ENCODE data around the gene TRAPPC1.
"Not testable (repeated sequence)": the region's sequence is repeated elsewhere in the genome, so short reads cannot be mapped to it uniquely, and the experiment has no call there.

The TRAPPC1 gene

GRCh38 chr17:7969433-7969832, 37.7 kb upstream of the TRAPPC1 start:
- in situ Hi-C loops (cut with MboI; ENCODE audit: low pct_unique_long_range_greater_than_20kb, low sequenced_read_pairs, unreplicated experiment), result no loop called here
- no peak for DNase-seq (ENCODE audit: low spot score)
- TF ChIP-seq, protein P1, sequence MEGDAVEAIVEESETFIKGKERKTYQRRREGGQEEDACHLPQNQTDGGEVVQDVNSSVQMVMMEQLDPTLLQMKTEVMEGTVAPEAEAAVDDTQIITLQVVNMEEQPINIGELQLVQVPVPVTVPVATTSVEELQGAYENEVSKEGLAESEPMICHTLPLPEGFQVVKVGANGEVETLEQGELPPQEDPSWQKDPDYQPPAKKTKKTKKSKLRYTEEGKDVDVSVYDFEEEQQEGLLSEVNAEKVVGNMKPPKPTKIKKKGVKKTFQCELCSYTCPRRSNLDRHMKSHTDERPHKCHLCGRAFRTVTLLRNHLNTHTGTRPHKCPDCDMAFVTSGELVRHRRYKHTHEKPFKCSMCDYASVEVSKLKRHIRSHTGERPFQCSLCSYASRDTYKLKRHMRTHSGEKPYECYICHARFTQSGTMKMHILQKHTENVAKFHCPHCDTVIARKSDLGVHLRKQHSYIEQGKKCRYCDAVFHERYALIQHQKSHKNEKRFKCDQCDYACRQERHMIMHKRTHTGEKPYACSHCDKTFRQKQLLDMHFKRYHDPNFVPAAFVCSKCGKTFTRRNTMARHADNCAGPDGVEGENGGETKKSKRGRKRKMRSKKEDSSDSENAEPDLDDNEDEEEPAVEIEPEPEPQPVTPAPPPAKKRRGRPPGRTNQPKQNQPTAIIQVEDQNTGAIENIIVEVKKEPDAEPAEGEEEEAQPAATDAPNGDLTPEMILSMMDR (IDR thresholded peaks at IDR 0.05; ENCODE audit: extremely low read depth, insufficient read depth, missing control alignments), result no peak

DNA sequence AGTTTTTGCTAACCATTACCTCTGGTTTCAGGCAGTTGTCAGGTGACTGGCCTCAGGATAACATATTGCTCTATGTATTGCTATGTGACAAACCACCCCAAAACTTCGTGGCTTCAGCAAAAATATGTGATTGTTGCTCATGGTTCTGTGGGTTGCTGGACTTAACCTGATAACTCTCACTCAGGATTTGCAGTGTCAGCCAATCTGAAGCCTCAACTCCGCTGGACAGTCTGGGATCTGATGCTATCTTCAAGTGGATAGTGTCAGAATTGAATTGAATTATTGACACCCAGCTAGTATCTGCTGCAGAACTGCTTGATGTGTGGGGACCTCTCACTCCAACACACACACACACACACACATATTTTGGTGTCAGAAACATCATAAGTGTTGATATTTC, 36.0 kb upstream of the TRAPPC1 start:
- DNase-seq (ENCODE audit: low spot score), result no peak
- in situ Hi-C loops (cut with MboI; ENCODE audit: low pct_unique_long_range_greater_than_20kb, low sequenced_read_pairs, unreplicated experiment), result no loop called here

GRCh38 chr17:7961421-7961820, 29.7 kb upstream of the TRAPPC1 start:
- no peak for DNase-seq (ENCODE audit: low spot score)
- TF ChIP-seq, protein P1 (IDR thresholded peaks at IDR 0.05; ENCODE audit: extremely low read depth, insufficient read depth, missing control alignments), result no peak
- in situ Hi-C loops (cut with MboI; ENCODE audit: low pct_unique_long_range_greater_than_20kb, low sequenced_read_pairs, unreplicated experiment), result no loop called here

More for the DNA sequence above, 36.0 kb upstream of the TRAPPC1 start:
- TF ChIP-seq, protein P1 (IDR thresholded peaks at IDR 0.05; ENCODE audit: extremely low read depth, insufficient read depth, missing control alignments), result no peak

DNA sequence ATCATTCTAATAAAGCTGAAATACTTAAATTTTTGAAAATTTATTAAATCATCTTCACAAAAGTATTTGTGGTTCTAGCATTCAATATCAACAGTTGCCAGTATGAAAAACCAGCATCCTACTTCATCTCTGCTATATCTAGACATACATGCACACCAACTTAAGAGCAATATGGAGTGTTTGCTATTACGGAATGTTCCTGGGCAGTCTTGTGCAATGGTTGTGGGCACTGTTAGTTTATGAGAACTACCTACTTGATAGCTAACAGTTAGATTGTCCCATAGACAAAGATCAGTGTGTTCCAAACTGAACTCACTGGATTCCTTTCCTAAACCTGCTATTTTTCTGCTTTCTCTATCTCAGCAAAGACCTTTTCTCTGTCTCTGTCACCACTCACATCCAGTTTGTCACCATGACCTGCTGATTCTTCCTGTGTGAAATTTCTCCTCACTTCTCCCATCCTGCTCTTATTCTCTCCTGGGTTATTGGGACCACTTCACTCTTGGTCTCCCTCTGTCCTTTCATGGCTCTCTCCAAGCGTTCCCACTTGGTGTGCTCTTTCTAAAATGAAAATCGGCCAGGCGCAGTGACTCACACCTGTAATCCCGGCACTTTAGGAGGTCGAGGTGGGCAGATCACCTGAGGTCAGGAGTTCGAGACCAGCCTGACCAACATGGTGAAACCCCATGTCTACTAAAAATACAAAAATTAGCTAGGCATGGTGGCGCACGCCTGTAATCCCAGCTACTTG, 27.9 kb upstream of the TRAPPC1 start:
- in situ Hi-C loops (cut with MboI; ENCODE audit: low pct_unique_long_range_greater_than_20kb, low sequenced_read_pairs, unreplicated experiment), result no loop called here
- no peak for DNase-seq (ENCODE audit: low spot score)
- TF ChIP-seq, protein P1 (IDR thresholded peaks at IDR 0.05; ENCODE audit: extremely low read depth, insufficient read depth, missing control alignments), result no peak

- TF ChIP-seq, protein P1 (IDR thresholded peaks at IDR 0.05; ENCODE audit: extremely low read depth, insufficient read depth, missing control alignments), result no peak
- no peak for DNase-seq (ENCODE audit: low spot score)
- in situ Hi-C loops (cut with MboI; ENCODE audit: low pct_unique_long_range_greater_than_20kb, low sequenced_read_pairs, unreplicated experiment), result no loop called here
Observed at GRCh38 chr17:7956228-7956965, 24.7 kb upstream of the TRAPPC1 start.

DNA sequence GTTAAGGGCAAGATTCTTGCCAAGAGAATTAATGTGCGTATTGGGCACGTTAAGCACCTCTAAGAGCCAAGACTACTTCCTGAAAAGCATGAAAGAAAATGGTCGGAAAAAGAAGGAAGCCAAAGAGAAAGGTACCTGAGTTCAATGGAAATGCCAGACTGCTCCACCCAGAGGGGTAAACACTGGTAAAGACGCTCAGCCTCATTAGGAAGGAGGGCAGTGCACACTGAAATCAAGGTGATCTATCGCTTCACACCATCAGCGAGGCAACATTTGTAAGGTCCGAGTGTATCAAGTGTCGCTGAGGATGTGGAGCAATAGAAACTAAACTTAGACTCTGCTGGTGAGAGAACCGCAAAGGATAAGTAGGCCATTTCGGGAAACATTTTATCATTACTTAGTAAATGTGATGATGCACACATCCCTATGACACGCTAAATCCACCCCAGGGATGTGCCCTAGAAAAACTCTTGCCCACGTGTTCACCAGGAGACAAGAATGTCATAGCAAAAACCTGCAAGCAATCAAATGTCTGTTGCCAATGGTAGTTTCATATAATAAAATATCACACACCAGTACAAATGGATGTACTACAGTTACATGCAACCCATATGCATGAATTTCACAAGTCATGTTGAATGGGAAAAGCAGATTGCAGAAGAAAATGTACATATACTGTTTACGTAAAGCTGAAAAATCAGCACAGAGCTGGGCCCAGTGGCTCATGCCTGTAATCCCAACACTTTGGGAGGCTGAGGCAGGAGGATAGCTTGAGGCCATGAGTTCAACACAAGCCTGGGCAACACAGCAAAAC, 23.9 kb upstream of the TRAPPC1 start:
- TF ChIP-seq, protein P1 (IDR thresholded peaks at IDR 0.05; ENCODE audit: extremely low read depth, insufficient read depth, missing control alignments), result no peak
- no peak for DNase-seq (ENCODE audit: low spot score)
- in situ Hi-C loops (cut with MboI; ENCODE audit: low pct_unique_long_range_greater_than_20kb, low sequenced_read_pairs, unreplicated experiment), result no loop called here

- in situ Hi-C loops (cut with MboI; ENCODE audit: low pct_unique_long_range_greater_than_20kb, low sequenced_read_pairs, unreplicated experiment); DNase-seq (ENCODE audit: low spot score): not testable (repeated sequence)
Observed at GRCh38 chr17:7953266-7953665, 21.5 kb upstream of the TRAPPC1 start.
